Activated B cell treated with CpG ODN at 0.5 μM for 24 hours (primary cell): ENCODE data around the gene TFDP2. TPM values are rescaled to one million over a fixed set of nuclear protein-coding genes. Genes with fewer than 3 reads are reported as not detected.

ENCODE experiments used
- ATAC-seq: fragments of 200-7000 bp; cut with Tn5 transposase; one replicate; pipeline ENCODE4 v1.10.0; 2021; ENCODE audit warnings: low read depth, mild to moderate bottlenecking, moderate library complexity
- CTCF ChIA-PET: fragments of 350-600 bp; sonication (Branson Sonifier 250); formaldehyde crosslinking; loops from one replicate; lab custom pipeline; 2021; ENCODE audit warnings: antibody characterized with exemption; lab: Charles Lee
- POLR2A ChIA-PET: fragments of 350-600 bp; sonication (Branson Sonifier 250); formaldehyde crosslinking; loops from one replicate; lab custom pipeline; 2021; ENCODE audit warnings: antibody characterized with exemption; lab: Charles Lee
- DNase-seq: peaks from one replicate; pipeline ENCODE4 v3.0.0; 2022
- H3K27ac Mint-ChIP-seq: one replicate; pipeline ENCODE4 v1.8.0; 2020; ENCODE audit warnings: mixed read lengths
- H3K27me3 Mint-ChIP-seq: one replicate; pipeline ENCODE4 v1.8.0; 2021; ENCODE audit warnings: mixed read lengths
- H3K36me3 Mint-ChIP-seq: one replicate; pipeline ENCODE4 v1.8.0; 2021; ENCODE audit warnings: low read depth, mixed read lengths
- H3K4me1 Mint-ChIP-seq: one replicate; pipeline ENCODE4 v1.8.0; 2021; ENCODE audit warnings: mixed read lengths
- H3K4me3 Mint-ChIP-seq: one replicate; pipeline ENCODE4 v1.8.0; 2020; ENCODE audit warnings: mild to moderate bottlenecking, mixed read lengths
- H3K9me3 Mint-ChIP-seq: one replicate; pipeline ENCODE4 v1.8.0; 2020; ENCODE audit warnings: mixed read lengths
- CTCF ChIP-seq: fragments of 200-600 bp; IDR thresholded peaks from one replicate; pipeline ENCODE4 v1.8.0; 2022; ENCODE audit warnings: antibody characterized with exemption, mild to moderate bottlenecking
- intact Hi-C: fragments of 100-400 bp; cut with micrococcal nuclease; formaldehyde crosslinking; loops from one replicate; pipeline ENCODE4 v1.15.1; 2024
- total RNA-seq: library from RNA; stranded (reverse); gene quantifications from 2 replicates; pipeline ENCODE4 v1.2.3, GENCODE V29; 2022

The TFDP2 gene
- total RNA-seq, 1 donor from 2014 or later, result 23.1 TPM

GRCh38 chr3:142127941-142128658 lies 21.2 kb downstream of the TFDP2 start:
- no peak for ATAC-seq
- DNase-seq, result no peak
- no peak for TF ChIP-seq CTCF
- Mint-ChIP-seq H3K27me3 (no peaks in the 10 kb centered on the region), H3K4me3 (no peak overlapping the region), H3K27ac (no peak overlapping the region), H3K9me3 (no peaks in the 10 kb centered on the region), H3K4me1 (no peaks in the 10 kb centered on the region), H3K36me3 (no peaks in the 10 kb centered on the region)
- intact Hi-C loops, result loop anchor here (2.0 kb wide), 1 partner anchor 859 kb away; no protein-coding TSS in a partner anchor
- POLR2A ChIA-PET, result no interaction called here
- CTCF ChIA-PET, result interaction anchor here (0.7 to 1.9 kb wide), 3 partner anchors 56 to 900 kb away, joined by 3 to 10 read pairs (median 4); no protein-coding TSS in a partner anchor

GRCh38 chr3:142124243-142124642 lies 25.1 kb downstream of the TFDP2 start:
- H3K27me3 Mint-ChIP-seq, result no peaks in the 10 kb centered on the region
- no peaks in the 10 kb centered on the region for H3K36me3 Mint-ChIP-seq
- no peak for ATAC-seq
- no peaks in the 10 kb centered on the region for H3K4me1 Mint-ChIP-seq
- H3K9me3 Mint-ChIP-seq, result no peaks in the 10 kb centered on the region
- H3K4me3 Mint-ChIP-seq, result no peak overlapping the region
- intact Hi-C loops, result no loop called here
- no peak overlapping the region for H3K27ac Mint-ChIP-seq
- POLR2A ChIA-PET, result no interaction called here
- no peak for DNase-seq
- no peak for TF ChIP-seq CTCF
- CTCF ChIA-PET, result interaction anchor here (3.8 kb wide), 1 partner anchor 156 kb away, joined by 18 read pairs; no protein-coding TSS in a partner anchor

- CTCF ChIA-PET, result no interaction called here
- POLR2A ChIA-PET, result no interaction called here
- Mint-ChIP-seq H3K27ac (no peak overlapping the region), H3K36me3 (no peaks in the 10 kb centered on the region), H3K27me3 (no peaks in the 10 kb centered on the region), H3K4me3 (no peak overlapping the region), H3K9me3 (no peaks in the 10 kb centered on the region), H3K4me1 (no peaks in the 10 kb centered on the region)
- ATAC-seq (no peak), DNase-seq (no peak)
- no peak for TF ChIP-seq CTCF
- intact Hi-C loops, result no loop called here
These were observed 28.6 kb downstream of the TFDP2 start for GRCh38 chr3:142120707-142121106.

GRCh38 chr3:142118911-142119310 lies 30.4 kb downstream of the TFDP2 start:
- CTCF ChIA-PET, result no interaction called here
- TF ChIP-seq CTCF, result no peak
- Mint-ChIP-seq H3K4me1 (no peaks in the 10 kb centered on the region), H3K36me3 (no peaks in the 10 kb centered on the region), H3K27me3 (no peaks in the 10 kb centered on the region), H3K9me3 (no peaks in the 10 kb centered on the region), H3K27ac (no peak overlapping the region), H3K4me3 (no peak overlapping the region)
- POLR2A ChIA-PET, result no interaction called here
- no peak for DNase-seq
- ATAC-seq, result no peak
- intact Hi-C loops, result no loop called here

GRCh38 chr3:142117056-142117851 lies 32.1 kb downstream of the TFDP2 start:
- no peak for DNase-seq
- H3K4me1 Mint-ChIP-seq, result no peaks in the 10 kb centered on the region
- CTCF ChIA-PET, result no interaction called here

More at GRCh38 chr3:142117056-142117851, 32.1 kb downstream of the TFDP2 start:
- intact Hi-C loops, result no loop called here
- Mint-ChIP-seq H3K27ac (no peak overlapping the region), H3K27me3 (no peaks in the 10 kb centered on the region), H3K36me3 (no peaks in the 10 kb centered on the region), H3K9me3 (no peaks in the 10 kb centered on the region), H3K4me3 (no peak overlapping the region)
- no peak for ATAC-seq
- POLR2A ChIA-PET, result no interaction called here
- no peak for TF ChIP-seq CTCF
